ENCODE data around the gene RPRD1A. TPM values are rescaled to one million over a fixed set of nuclear protein-coding genes. Genes with fewer than 3 reads are reported as not detected.
"Not testable (repeated sequence)": the region's sequence is repeated elsewhere in the genome, so short reads cannot be mapped to it uniquely, and the experiment has no call there.

Gene RPRD1A
- total RNA-seq, 1 experiment from 2014 or later: 80.7 TPM

DNA sequence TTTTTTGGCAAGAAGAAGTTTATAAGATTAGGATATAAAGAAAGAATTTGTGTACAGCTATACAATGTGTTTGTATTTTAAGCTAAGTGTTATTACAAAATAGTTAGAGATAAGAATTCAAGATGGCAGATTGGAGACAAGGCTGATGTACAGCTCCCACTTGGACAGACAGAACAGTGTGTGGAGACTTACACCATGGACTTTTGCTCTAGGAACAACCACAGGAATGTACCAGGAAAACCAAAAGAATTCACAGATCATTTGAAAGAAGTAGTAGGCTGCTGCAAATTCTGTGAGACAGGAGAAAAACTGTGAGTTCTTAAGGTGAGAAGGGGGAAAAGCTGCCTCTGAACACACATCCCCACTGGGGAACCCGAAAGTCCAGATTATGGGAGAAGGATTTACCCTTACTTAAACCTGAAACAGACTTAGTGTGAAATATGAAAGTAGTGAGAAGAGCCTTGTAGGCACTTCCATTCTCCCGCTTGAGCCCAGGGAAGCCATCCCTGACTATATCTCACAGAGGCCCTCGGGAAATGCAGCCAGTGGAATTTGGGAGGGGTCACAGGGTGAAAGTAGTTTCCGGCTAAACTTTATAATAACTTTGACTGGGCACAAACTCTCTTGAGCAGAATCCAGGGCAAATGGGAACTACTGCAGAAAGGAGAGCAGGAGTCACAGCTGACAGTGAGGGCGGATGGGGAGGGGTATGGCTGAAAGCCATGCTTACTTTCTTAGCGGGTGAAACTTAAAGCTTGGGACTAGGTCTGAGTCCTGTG is 11.6 kb upstream of the RPRD1A start:
- no peaks in the 10 kb centered on the region for H3K79me2 ChIP-seq (ENCODE audit: insufficient read depth, low read length)
- no peaks in the 10 kb centered on the region for H4K20me1 ChIP-seq (ENCODE audit: insufficient read depth)
- no peaks in the 10 kb centered on the region for H3K9me2 ChIP-seq (ENCODE audit: insufficient read depth)
- H3K27ac ChIP-seq (ENCODE audit: low read depth, low read length): no peak overlapping the region
- no TSS peak for BruUV-seq (replicated peaks)
- ATAC-seq: no peak
- H2AFZ ChIP-seq (ENCODE audit: low read depth, low read length, poor library complexity, severe bottlenecking): no peak overlapping the region
- ChIA-PET RAD21 (ENCODE audit: low non-redundant PET in 1 of 2, low total read pairs in 2 of 2, uncharacterized antibody in 2 of 2, unreplicated experiment in 2 of 2) (no interaction called here), POLR2A (no interaction called here), CTCF (interaction anchor here (1.6 kb wide), 1 partner anchor 17 kb away, joined by 3 read pairs; no protein-coding TSS in a partner anchor)
- H3K4me2 ChIP-seq (ENCODE audit: low read length): no peak overlapping the region
- no peaks in the 10 kb centered on the region for H3K4me1 ChIP-seq (ENCODE audit: control insufficient read depth in 1 of 2, insufficient read depth in 2 of 2, low read length in 2 of 2)
- H3K9ac ChIP-seq (ENCODE audit: low read length): no peak overlapping the region
- no peak overlapping the region for H3K4me3 ChIP-seq (replicated peaks in 1 of 2; ENCODE audit: low read depth in 1 of 2, low read length in 2 of 2)
- no peak for TF ChIP-seq RAD21 (IDR thresholded peaks at IDR 0.05; ENCODE audit: low read depth)
- TF ChIP-seq, protein P1, sequence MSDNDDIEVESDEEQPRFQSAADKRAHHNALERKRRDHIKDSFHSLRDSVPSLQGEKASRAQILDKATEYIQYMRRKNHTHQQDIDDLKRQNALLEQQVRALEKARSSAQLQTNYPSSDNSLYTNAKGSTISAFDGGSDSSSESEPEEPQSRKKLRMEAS (IDR thresholded peaks at IDR 0.05): no peak
- H3K36me3 ChIP-seq (ENCODE audit: control insufficient read depth in 1 of 2, insufficient read depth in 2 of 2, low read length in 2 of 2): no peaks in the 10 kb centered on the region
- no peaks in the 10 kb centered on the region for H3K9me3 ChIP-seq (ENCODE audit: control insufficient read depth in 1 of 2, insufficient read depth in 1 of 2, low read depth in 1 of 2, low read length in 2 of 2)
- intact Hi-C loops (cut with micrococcal nuclease): no loop called here
- DNase-seq (ENCODE audit: low read depth, low spot score): no peak
- H3K27me3 ChIP-seq (ENCODE audit: insufficient read depth, low read length): no peaks in the 10 kb centered on the region

GRCh38 chr18:36077764-36078163 is 10.4 kb upstream of the RPRD1A start:
- intact Hi-C loops (cut with micrococcal nuclease); CTCF ChIA-PET; H3K27ac ChIP-seq (ENCODE audit: low read depth, low read length); H3K4me1 ChIP-seq (ENCODE audit: control insufficient read depth in 1 of 2, insufficient read depth in 2 of 2, low read length in 2 of 2); H3K9me2 ChIP-seq (ENCODE audit: insufficient read depth); BruUV-seq (replicated peaks); H3K36me3 ChIP-seq (ENCODE audit: control insufficient read depth in 1 of 2, insufficient read depth in 2 of 2, low read length in 2 of 2); H3K4me3 ChIP-seq (replicated peaks in 1 of 2; ENCODE audit: low read depth in 1 of 2, low read length in 2 of 2); RAD21 ChIA-PET (ENCODE audit: low non-redundant PET in 1 of 2, low total read pairs in 2 of 2, uncharacterized antibody in 2 of 2, unreplicated experiment in 2 of 2); ATAC-seq; POLR2A ChIA-PET; H4K20me1 ChIP-seq (ENCODE audit: insufficient read depth); H3K27me3 ChIP-seq (ENCODE audit: insufficient read depth, low read length); DNase-seq (ENCODE audit: low read depth, low spot score); H3K9ac ChIP-seq (ENCODE audit: low read length); H3K79me2 ChIP-seq (ENCODE audit: insufficient read depth, low read length); H2AFZ ChIP-seq (ENCODE audit: low read depth, low read length, poor library complexity, severe bottlenecking); H3K4me2 ChIP-seq (ENCODE audit: low read length); H3K9me3 ChIP-seq (ENCODE audit: control insufficient read depth in 1 of 2, insufficient read depth in 1 of 2, low read depth in 1 of 2, low read length in 2 of 2): not testable (repeated sequence)

Measured in HCT116 (cell line).